MCF 10A (cell line): ENCODE measurements around the gene MINK1. TPM values are rescaled to one million over a fixed set of nuclear protein-coding genes. Genes with fewer than 3 reads are reported as not detected.
A peak's percentile ranks its signal among the peaks of the same experiment; 100 is the strongest.
"Not testable (repeated sequence)": the region's sequence is repeated elsewhere in the genome, so short reads cannot be mapped to it uniquely, and the experiment has no call there.

Experiments
- BruUV-seq: library from RNA; stranded (reverse); fragments of 400-500 nt; replicated peaks from 2 replicates; lab custom pipeline; 2021; lab: Mats Ljungman, UMichigan
- CTCF ChIA-PET: fragments of 300-600 bp; sonication (Branson Sonifier 250); formaldehyde crosslinking; extraction: SDS; loops from one replicate; lab custom pipeline; 2021; ENCODE audit warnings: antibody characterized with exemption, inconsistent platforms; lab: Yijun Ruan, JAX
- POLR2A ChIA-PET: fragments of 300-600, 350-650 bp; sonication (Branson Sonifier 250); formaldehyde crosslinking; extraction: SDS; loops from one replicate; lab custom pipeline; 2020; ENCODE audit warnings: antibody characterized with exemption, inconsistent platforms; lab: Yijun Ruan, JAX
- DNase-seq: peaks from one replicate; pipeline ENCODE4 v3.0.0-alpha.2; 2018; ENCODE audit not compliant: unreplicated experiment
- H3K27ac Mint-ChIP-seq: one replicate; pipeline ENCODE4 v1.8.0; 2022; ENCODE audit warnings: mild to moderate bottlenecking, low read depth, mixed read lengths; ENCODE audit not compliant: unreplicated experiment
- H3K27me3 Mint-ChIP-seq: one replicate; pipeline ENCODE4 v1.8.0; 2022; ENCODE audit warnings: mixed read lengths; ENCODE audit not compliant: insufficient read depth, unreplicated experiment
- H3K36me3 Mint-ChIP-seq: one replicate; pipeline ENCODE4 v1.8.0; 2022; ENCODE audit warnings: mild to moderate bottlenecking, moderate library complexity, mixed read lengths; ENCODE audit not compliant: insufficient read depth, unreplicated experiment
- H3K4me1 Mint-ChIP-seq: one replicate; pipeline ENCODE4 v1.8.0; 2022; ENCODE audit warnings: mixed read lengths; ENCODE audit not compliant: insufficient read depth, unreplicated experiment
- H3K4me3 Mint-ChIP-seq: one replicate; pipeline ENCODE4 v1.8.0; 2022; ENCODE audit warnings: mild to moderate bottlenecking, moderate library complexity, mixed read lengths; ENCODE audit not compliant: unreplicated experiment
- H3K9me3 Mint-ChIP-seq: one replicate; pipeline ENCODE4 v1.8.0; 2022; ENCODE audit warnings: mixed read lengths; ENCODE audit not compliant: unreplicated experiment
- CTCF ChIP-seq: fragments of 200-600 bp; IDR thresholded peaks from one replicate; pipeline ENCODE4 v1.8.0; 2022; ENCODE audit warnings: antibody characterized with exemption, mild to moderate bottlenecking; ENCODE audit not compliant: unreplicated experiment
- intact Hi-C: fragments of 100-400 bp; cut with micrococcal nuclease; formaldehyde crosslinking; loops from 2 replicates; pipeline ENCODE4 v1.14.1; 2022
- total RNA-seq: library from RNA; stranded (reverse); gene quantifications from 2 replicates; pipeline ENCODE4 v1.2.3, GENCODE V29; 2022

MINK1 gene
- total RNA-seq, 1 experiment from 2014 or later = 124 TPM

- no peaks in the 10 kb centered on the region for H3K9me3 Mint-ChIP-seq
- peaks cover 17% of the 10 kb centered on the region for H3K4me1 Mint-ChIP-seq
- no peak for TF ChIP-seq CTCF
- BruUV-seq = no TSS peak
- intact Hi-C loops = loop anchor here (5.0 to 10.0 kb wide), 2 partner anchors 335 to 1532 kb away; partner anchors contain the start of gene AIPL1
- POLR2A ChIA-PET = interaction anchor here (0.8 to 4.5 kb wide), 4 partner anchors 38 to 163 kb away, joined by 3 to 25 read pairs (median 6); partner anchors contain the start of genes CXCL16, GLTPD2, PFN1 and RNF167
- CTCF ChIA-PET = interaction anchor here (0.6 to 4.2 kb wide), 13 partner anchors 13 to 193 kb away, joined by 3 to 38 read pairs (median 3); partner anchors contain the start of gene MED11
- H3K4me3 Mint-ChIP-seq = no peak overlapping the region
- DNase-seq = no peak
- no peaks in the 10 kb centered on the region for H3K27me3 Mint-ChIP-seq
- peaks cover 47% of the 10 kb centered on the region for H3K36me3 Mint-ChIP-seq
- H3K27ac Mint-ChIP-seq = no peak overlapping the region
Measured at GRCh38 chr17:4902540-4902939, 69.4 kb downstream of the MINK1 start.

- H3K36me3 Mint-ChIP-seq = peaks cover 40% of the 10 kb centered on the region
- intact Hi-C loops = loop anchor here (1.0 to 10.0 kb wide), 4 partner anchors 116 to 1532 kb away; partner anchors contain the start of genes AIPL1 and MED11
- ChIA-PET CTCF (interaction anchor here (0.6 to 4.2 kb wide), 17 partner anchors 8 to 193 kb away, joined by 3 to 38 read pairs (median 3); partner anchors contain the start of gene C17orf114), POLR2A (interaction anchor here (0.6 to 4.5 kb wide), 10 partner anchors 8 to 167 kb away, joined by 3 to 25 read pairs (median 4); partner anchors contain the start of genes CXCL16, GLTPD2, PFN1 and RNF167)
- H3K4me1 Mint-ChIP-seq = peaks cover 17% of the 10 kb centered on the region
- DNase-seq = peak; percentile 87
- peak within 1 kb of the TSS; percentile 13 for H3K4me3 Mint-ChIP-seq
- peak; percentile 66 for TF ChIP-seq CTCF
- H3K27me3 Mint-ChIP-seq = no peaks in the 10 kb centered on the region
- no TSS peak for BruUV-seq
- no peaks in the 10 kb centered on the region for H3K9me3 Mint-ChIP-seq
- H3K27ac Mint-ChIP-seq = peak within 1 kb of the TSS; percentile 71
Measured at GRCh38 chr17:4903051-4903818, 70.1 kb downstream of the MINK1 start, which contains the start of gene CHRNE. CHRNE (minus strand) TSS chr17:4903098; CDS start chr17:4903063, 35 bp downstream.

GRCh38 chr17:4906642-4907041, 73.5 kb downstream of the MINK1 start:
- H3K27me3 Mint-ChIP-seq, H3K27ac Mint-ChIP-seq, H3K9me3 Mint-ChIP-seq, BruUV-seq, H3K4me3 Mint-ChIP-seq, DNase-seq: not testable (repeated sequence)
- intact Hi-C loops = loop anchor here (10.0 kb wide), 1 partner anchor 1528 kb away; the partner anchor contains the start of gene AIPL1
- POLR2A ChIA-PET = interaction anchor here (0.8 to 1.6 kb wide), 2 partner anchors 33 to 100 kb away, joined by 3 to 6 read pairs; partner anchors contain the start of genes PLD2, RNF167 and SLC25A11
- peaks cover 17% of the 10 kb centered on the region for H3K4me1 Mint-ChIP-seq
- peaks cover 24% of the 10 kb centered on the region for H3K36me3 Mint-ChIP-seq
- CTCF ChIA-PET = interaction anchor here (0.7 kb wide), 1 partner anchor 121 kb away, joined by 4 read pairs; no protein-coding TSS in a partner anchor

GRCh38 chr17:4908301-4908700, 75.2 kb downstream of the MINK1 start:
- Mint-ChIP-seq H3K27me3 (no peaks in the 10 kb centered on the region), H3K36me3 (peaks cover 13% of the 10 kb centered on the region), H3K4me3 (no peak overlapping the region), H3K27ac (no peak overlapping the region), H3K9me3 (no peaks in the 10 kb centered on the region), H3K4me1 (peaks cover 5% of the 10 kb centered on the region)
- BruUV-seq = no TSS peak
- ChIA-PET POLR2A (interaction anchor here (0.7 to 7.5 kb wide), 16 partner anchors 9 to 177 kb away, joined by 3 to 182 read pairs (median 9); partner anchors contain the start of genes C17orf107, CAMTA2, ENO3 and GLTPD2), CTCF (interaction anchor here (0.7 to 2.6 kb wide), 15 partner anchors 9 to 160 kb away, joined by 3 to 29 read pairs (median 5); partner anchors contain the start of genes C17orf107, RNF167, SLC25A11 and SPAG7)
- intact Hi-C loops = loop anchor here (10.0 kb wide), 1 partner anchor 1526 kb away; the partner anchor contains the start of gene AIPL1
- TF ChIP-seq CTCF = no peak
- DNase-seq = peak; percentile 43
